CD4-positive, alpha-beta T cell (primary cell): ENCODE data around the gene CLRN3. TPM values are rescaled to one million over a fixed set of nuclear protein-coding genes. Genes with fewer than 3 reads are reported as not detected.

ENCODE experiments used
- ATAC-seq: fragments of 200-7000 bp; cut with Tn5 transposase; one replicate; pipeline ENCODE4 v1.10.0; 2022; ENCODE audit warnings: mild to moderate bottlenecking; ENCODE audit not compliant: poor library complexity
- CTCF ChIA-PET: fragments of 350-600 bp; sonication (Branson Sonifier 250); formaldehyde crosslinking; loops from one replicate; lab custom pipeline; 2021; ENCODE audit warnings: antibody characterized with exemption, inconsistent platforms; lab: Charles Lee
- POLR2A ChIA-PET: fragments of 350-600 bp; sonication (Branson Sonifier 250); formaldehyde crosslinking; loops from one replicate; lab custom pipeline; 2021; ENCODE audit warnings: antibody characterized with exemption, inconsistent platforms; lab: Charles Lee
- DNase-seq, 14 experiments: peaks; one replicate each; pipeline ENCODE4 v3.0.0-alpha.2; 2013 to 2020; ENCODE audit warnings: mixed read lengths in 2 of 14
- H3K27ac ChIP-seq, 2 donors: one replicate each; pipeline versions ENCODE4 v1.5.1 to v1.7.0; 2013; ENCODE audit warnings: low read length in 2 of 2, low read depth in 1 of 2, mild to moderate bottlenecking in 1 of 2
- H3K27me3 ChIP-seq, 2 experiments: 1 replicate in 1 of 2; 2 replicates in 1 of 2; pipeline versions ENCODE4 v1.6.1 to v1.7.0; 2013; ENCODE audit warnings: low read length in 2 of 2, control low read depth in 1 of 2, mild to moderate bottlenecking in 1 of 2, moderate library complexity in 1 of 2; ENCODE audit not compliant: insufficient read depth in 2 of 2, control insufficient read depth in 1 of 2
- H3K36me3 ChIP-seq: one replicate; pipeline ENCODE4 v1.6.1; 2013; ENCODE audit warnings: low read length, control low read depth; ENCODE audit not compliant: insufficient read depth
- H3K4me1 ChIP-seq: one replicate; pipeline ENCODE4 v1.6.1; 2013; ENCODE audit warnings: low read length, control low read depth; ENCODE audit not compliant: insufficient read depth
- H3K4me3 ChIP-seq: one replicate; pipeline ENCODE4 v1.5.1; 2013; ENCODE audit warnings: mild to moderate bottlenecking, low read length, moderate library complexity
- H3K9me3 ChIP-seq, 2 experiments: 1 replicate in 1 of 2; 2 replicates in 1 of 2; pipeline versions ENCODE4 v1.6.1 to v1.7.0; 2013; ENCODE audit warnings: low read length in 2 of 2, mild to moderate bottlenecking in 2 of 2, control low read depth in 1 of 2, moderate library complexity in 1 of 2; ENCODE audit not compliant: control insufficient read depth in 1 of 2, insufficient read depth in 1 of 2
- H3K27ac Mint-ChIP-seq: one replicate; pipeline ENCODE4 v1.8.0; 2020; ENCODE audit warnings: mixed read lengths
- H3K27me3 Mint-ChIP-seq: one replicate; pipeline ENCODE4 v1.8.0; 2021; ENCODE audit warnings: mixed read lengths
- H3K36me3 Mint-ChIP-seq: one replicate; pipeline ENCODE4 v1.8.0; 2021; ENCODE audit warnings: low read depth, mixed read lengths
- H3K4me1 Mint-ChIP-seq: one replicate; pipeline ENCODE4 v1.8.0; 2021; ENCODE audit warnings: low read depth, mixed read lengths
- H3K4me3 Mint-ChIP-seq: one replicate; pipeline ENCODE4 v1.8.0; 2020; ENCODE audit warnings: mild to moderate bottlenecking, mixed read lengths
- H3K9me3 Mint-ChIP-seq: one replicate; pipeline ENCODE4 v1.8.0; 2020; ENCODE audit warnings: mixed read lengths
- CTCF ChIP-seq: fragments of 200-600 bp; IDR thresholded peaks from one replicate; pipeline ENCODE4 v1.8.0; 2022; ENCODE audit warnings: antibody characterized with exemption, mild to moderate bottlenecking
- intact Hi-C, 2 experiments: fragments of 100-400 bp; cut with DNase I in 1 of 2; cut with micrococcal nuclease in 1 of 2; formaldehyde crosslinking; loops; one replicate each; pipeline versions ENCODE4 v1.15.1 to v1.9.0; 2023 to 2025; cut with DNase I, micrococcal nuclease
- total RNA-seq, 174 experiments: library from RNA in 2 of 174; stranded (reverse) in 2 of 174; gene quantifications; one replicate each; pipeline ENCODE4 v1.2.3 and lab custom pipeline; 2021 to 2026

CLRN3 gene
- total RNA-seq, 2 experiments from 2014 or later: not detected

GRCh38 chr10:127867805-127868204 is 24.9 kb downstream of the CLRN3 start:
- H3K9me3 Mint-ChIP-seq: no peaks in the 10 kb centered on the region
- Histone ChIP-seq H3K9me3 (peaks cover 7 to 13% of the 10 kb centered on the region in 2 experiments), H3K27me3 (peaks cover 10 to 17% of the 10 kb centered on the region in 2 experiments), H3K27ac (no peak overlapping the region), H3K4me3 (no peak overlapping the region), H3K36me3 (no peaks in the 10 kb centered on the region), H3K4me1 (no peaks in the 10 kb centered on the region)
- ChIA-PET CTCF (no interaction called here), POLR2A (no interaction called here)
- no peak for TF ChIP-seq CTCF
- H3K27ac Mint-ChIP-seq: no peak overlapping the region
- ATAC-seq: no peak
- DNase-seq: no peak
- no peaks in the 10 kb centered on the region for H3K4me1 Mint-ChIP-seq
- intact Hi-C loops: no loop called here
- no peaks in the 10 kb centered on the region for H3K36me3 Mint-ChIP-seq
- H3K4me3 Mint-ChIP-seq: no peak overlapping the region
- H3K27me3 Mint-ChIP-seq: peaks cover 36% of the 10 kb centered on the region

GRCh38 chr10:127866276-127867013 is 26.3 kb downstream of the CLRN3 start:
- Histone ChIP-seq H3K36me3 (no peaks in the 10 kb centered on the region), H3K27me3 (peaks cover 7 to 13% of the 10 kb centered on the region in 2 experiments), H3K4me1 (no peaks in the 10 kb centered on the region), H3K9me3 (peaks cover 0 to 13% of the 10 kb centered on the region in 2 experiments), H3K4me3 (no peak overlapping the region), H3K27ac (no peak overlapping the region)
- H3K27ac Mint-ChIP-seq: no peak overlapping the region
- no peak for ATAC-seq
- H3K36me3 Mint-ChIP-seq: no peaks in the 10 kb centered on the region
- ChIA-PET CTCF (no interaction called here), POLR2A (no interaction called here)
- DNase-seq: no peak
- H3K9me3 Mint-ChIP-seq: no peaks in the 10 kb centered on the region
- peaks cover 27% of the 10 kb centered on the region for H3K27me3 Mint-ChIP-seq
- no peak for TF ChIP-seq CTCF
- no peak overlapping the region for H3K4me3 Mint-ChIP-seq
- intact Hi-C loops: no loop called here
- no peaks in the 10 kb centered on the region for H3K4me1 Mint-ChIP-seq

DNA sequence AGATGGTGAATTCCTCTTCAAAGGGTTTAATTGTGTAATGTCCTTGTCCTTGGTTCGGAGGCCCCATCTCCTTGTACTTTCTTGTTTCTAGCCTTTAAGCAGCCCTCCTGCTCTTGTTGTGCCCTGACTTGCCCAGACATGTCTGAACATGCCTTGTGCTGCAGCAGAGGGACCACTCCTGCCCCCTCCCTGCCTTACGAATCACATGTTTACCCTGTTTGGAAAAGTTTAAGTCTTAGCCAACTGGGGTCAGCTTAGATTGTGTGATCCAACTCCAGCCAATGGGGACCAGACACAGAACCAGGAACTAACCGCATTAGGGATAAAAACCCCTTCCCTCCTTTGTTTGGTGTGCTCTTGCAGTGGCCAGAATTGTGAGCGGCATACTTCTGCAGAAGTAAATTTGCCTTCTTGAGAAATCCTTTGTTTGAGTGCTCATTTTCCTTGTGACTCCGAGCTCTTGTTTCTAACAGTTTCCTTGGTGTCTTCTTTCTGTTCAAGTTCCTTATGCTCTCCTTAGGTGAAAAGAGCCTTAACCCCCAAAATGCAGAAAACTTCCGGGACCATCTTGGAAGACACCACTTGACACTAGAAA is 29.4 kb downstream of the CLRN3 start:
- ChIA-PET POLR2A (no interaction called here), CTCF (no interaction called here)
- Histone ChIP-seq H3K4me1 (no peaks in the 10 kb centered on the region), H3K27me3 (peaks cover 0 to 8% of the 10 kb centered on the region in 2 experiments), H3K4me3 (no peak overlapping the region), H3K27ac (no peak overlapping the region), H3K36me3 (no peaks in the 10 kb centered on the region), H3K9me3 (no peaks in the 10 kb centered on the region)
- H3K27ac Mint-ChIP-seq: no peak overlapping the region
- intact Hi-C loops: no loop called here
- H3K4me3 Mint-ChIP-seq: no peak overlapping the region
- H3K27me3 Mint-ChIP-seq: peaks cover 12% of the 10 kb centered on the region
- DNase-seq (no peak), ATAC-seq (no peak)
- H3K9me3 Mint-ChIP-seq: no peaks in the 10 kb centered on the region
- no peak for TF ChIP-seq CTCF
- H3K36me3 Mint-ChIP-seq: no peaks in the 10 kb centered on the region
- H3K4me1 Mint-ChIP-seq: no peaks in the 10 kb centered on the region
